GM19372 (cell line): Measurements from ENCODE around the gene SPRR1B.
"Not testable (repeated sequence)": the region's sequence is repeated elsewhere in the genome, so short reads cannot be mapped to it uniquely, and the experiment has no call there.

Experiments used
- ATAC-seq: cut with Tn5 transposase; IDR thresholded peaks from one replicate; pipeline ENCODE4 v1.9.1; 2021; ENCODE audit warnings: mild to moderate bottlenecking, low read depth, moderate library complexity; ENCODE audit not compliant: unreplicated experiment

Gene SPRR1B, protein sequence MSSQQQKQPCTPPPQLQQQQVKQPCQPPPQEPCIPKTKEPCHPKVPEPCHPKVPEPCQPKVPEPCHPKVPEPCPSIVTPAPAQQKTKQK

DNA sequence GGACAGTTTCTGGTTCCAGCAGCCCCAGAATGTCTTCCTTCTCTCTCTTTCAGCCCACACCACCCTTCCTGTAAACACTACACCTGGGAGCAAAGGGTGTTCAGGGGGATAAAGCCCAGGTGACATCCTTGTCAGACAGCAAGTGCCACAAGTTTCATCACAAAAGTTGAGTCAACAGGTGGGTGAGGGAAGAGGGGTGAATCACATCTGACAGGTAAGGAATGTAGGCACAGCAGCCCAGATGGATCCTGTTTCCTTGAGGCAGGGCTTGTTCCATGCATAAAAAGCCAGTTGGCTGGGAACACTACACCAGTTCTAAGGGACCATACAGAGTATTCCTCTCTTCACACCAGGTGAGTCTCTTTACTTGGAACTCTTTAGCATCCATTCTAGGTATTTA lies at the start of gene SPRR1B:
SPRR1B (plus strand) TSS at position 309 of the 400 bp plus-strand sequence. CDS start 1,143 bp downstream, outside the sequence.
- no peak for ATAC-seq

GRCh38 chr1:152982076-152982475 lies 48.9 kb upstream of the SPRR1B start:
- no peak for ATAC-seq

DNA sequence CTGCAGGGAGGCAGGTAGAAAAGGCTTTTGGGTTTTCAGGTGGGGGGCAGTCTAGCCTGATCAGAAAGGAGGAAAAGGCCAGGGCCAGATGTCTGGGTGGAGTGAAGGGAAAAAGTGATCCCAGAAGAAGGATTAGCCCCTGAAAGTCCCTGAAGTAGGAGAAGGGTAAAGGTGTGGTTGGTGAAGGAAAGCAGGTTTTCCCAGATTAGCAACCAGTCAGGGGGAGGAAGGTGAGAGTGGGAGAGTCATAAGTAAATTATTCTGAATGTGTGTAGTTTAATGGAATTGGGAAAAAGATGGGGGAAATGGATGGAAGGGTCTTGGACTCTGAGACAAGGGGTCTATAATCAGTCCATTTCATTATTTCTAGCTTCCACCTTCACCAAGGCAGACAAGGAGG lies 47.8 kb upstream of the SPRR1B start:
- no peak for ATAC-seq

DNA sequence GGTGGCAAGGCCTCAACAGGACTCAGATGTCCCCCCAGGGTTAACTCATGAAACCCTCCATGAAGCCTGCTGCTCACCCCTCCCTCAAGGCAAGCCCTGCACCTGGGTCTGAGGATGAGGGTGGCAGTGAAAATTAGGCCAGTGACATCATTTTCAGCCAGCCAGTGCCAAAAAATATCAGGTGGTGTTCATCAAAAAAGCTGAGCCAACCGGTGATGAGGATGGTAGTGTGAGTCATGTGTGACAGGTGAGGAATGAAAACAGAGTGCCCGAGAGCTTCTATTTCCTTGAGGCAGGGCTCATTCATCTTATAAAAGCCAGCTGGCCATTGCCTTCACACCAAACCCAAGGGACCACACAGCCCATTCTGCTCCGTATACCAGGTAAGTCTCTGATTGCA lies 47.3 kb upstream of the SPRR1B start, which contains the start of gene SPRR1A:
SPRR1A (plus strand) TSS at position 339 of the 400 bp plus-strand sequence. CDS start 1,150 bp downstream, outside the sequence.
- no peak for ATAC-seq

DNA sequence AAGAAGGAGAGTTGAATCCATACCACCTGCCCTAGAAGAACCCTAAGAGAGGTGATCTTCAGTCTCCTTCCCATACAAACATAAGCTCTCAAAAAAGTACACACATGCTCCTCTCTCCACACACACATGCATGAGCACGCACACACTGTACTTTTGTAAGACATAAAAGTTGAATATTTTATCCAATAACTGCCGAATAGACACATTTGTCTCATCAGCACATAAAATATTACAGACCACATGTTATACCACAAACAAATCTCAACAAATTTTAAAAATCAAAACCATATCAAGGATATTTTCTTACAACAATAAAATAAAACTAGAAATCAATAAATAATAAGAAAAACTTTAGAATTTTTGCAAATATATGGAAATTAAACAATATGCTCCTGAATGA lies 44.4 kb upstream of the SPRR1B start:
- ATAC-seq = no peak

GRCh38 chr1:152993186-152993585 lies 37.8 kb upstream of the SPRR1B start:
- ATAC-seq = no peak

DNA sequence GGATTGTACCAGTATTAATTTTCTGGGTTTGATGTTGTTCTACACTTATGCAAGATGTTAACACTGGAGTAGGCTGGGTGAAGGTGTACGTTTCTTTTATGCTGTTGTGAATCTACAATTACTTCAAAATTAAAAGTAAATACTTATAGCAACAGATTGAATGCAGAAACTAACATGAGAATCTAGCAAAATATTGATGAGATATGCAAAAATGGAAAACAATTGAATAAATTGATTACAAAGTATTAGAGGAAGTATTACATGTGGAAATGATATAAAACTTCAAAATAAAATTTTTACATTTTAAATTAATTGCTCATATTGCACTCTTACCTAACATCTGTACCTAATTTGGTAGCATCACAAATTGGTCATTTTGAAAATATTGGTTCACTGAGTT lies 35.2 kb upstream of the SPRR1B start:
- no peak for ATAC-seq

GRCh38 chr1:152996633-152997400 lies 34.2 kb upstream of the SPRR1B start:
- ATAC-seq = no peak

- ATAC-seq = no peak
Observed at GRCh38 chr1:152997901-152998300, 33.1 kb upstream of the SPRR1B start.

DNA sequence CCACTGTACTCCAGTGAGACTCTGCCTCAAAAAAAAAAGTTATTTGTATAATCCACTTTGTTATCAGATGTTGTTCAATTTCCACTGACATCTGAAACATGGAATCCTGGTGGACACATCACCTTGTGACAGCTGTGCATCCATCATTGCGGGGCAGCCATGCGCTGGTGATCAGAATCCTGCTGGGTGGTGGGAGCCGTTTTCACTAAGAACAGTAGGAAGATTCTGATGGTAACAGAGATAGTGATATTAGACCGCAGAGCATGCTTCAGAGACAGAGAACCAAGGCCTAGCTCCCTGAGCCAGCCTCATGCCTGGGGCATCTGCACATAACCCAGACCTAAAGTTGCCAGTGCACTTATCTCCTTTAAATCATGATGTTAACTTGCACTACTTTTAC lies 32.5 kb upstream of the SPRR1B start:
- ATAC-seq = no peak

GRCh38 chr1:152999818-153000217 lies 31.2 kb upstream of the SPRR1B start:
- no peak for ATAC-seq

DNA sequence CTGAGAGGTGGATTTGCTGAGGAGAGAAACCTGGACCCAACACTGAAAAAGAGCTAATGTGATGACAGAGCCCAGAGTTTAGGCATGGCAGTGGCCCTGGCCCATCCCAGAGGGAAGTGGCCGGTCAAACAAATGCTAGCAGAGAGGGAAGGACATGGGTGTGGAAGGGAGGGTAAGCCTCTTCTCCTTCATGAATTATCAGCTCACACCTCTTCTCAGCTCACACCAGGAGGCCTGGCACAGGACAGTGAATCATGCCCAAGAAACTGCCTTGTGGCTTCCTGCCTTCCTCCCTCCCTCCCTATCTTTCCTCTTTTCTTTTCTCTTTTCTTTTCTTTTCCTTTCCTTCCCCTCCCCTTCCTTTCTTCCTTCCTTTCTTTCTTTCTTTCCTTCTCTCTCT lies 30.7 kb upstream of the SPRR1B start:
- no peak for ATAC-seq

GRCh38 chr1:153001382-153001781 lies 29.6 kb upstream of the SPRR1B start, which contains the start of gene SPRR3:
SPRR3 (plus strand) TSS chr1:153001749; CDS start chr1:153003021, 1,272 bp downstream.
- ATAC-seq = no peak

- not testable (repeated sequence) for ATAC-seq
Observed at GRCh38 chr1:153011235-153011758, 19.7 kb upstream of the SPRR1B start.

DNA sequence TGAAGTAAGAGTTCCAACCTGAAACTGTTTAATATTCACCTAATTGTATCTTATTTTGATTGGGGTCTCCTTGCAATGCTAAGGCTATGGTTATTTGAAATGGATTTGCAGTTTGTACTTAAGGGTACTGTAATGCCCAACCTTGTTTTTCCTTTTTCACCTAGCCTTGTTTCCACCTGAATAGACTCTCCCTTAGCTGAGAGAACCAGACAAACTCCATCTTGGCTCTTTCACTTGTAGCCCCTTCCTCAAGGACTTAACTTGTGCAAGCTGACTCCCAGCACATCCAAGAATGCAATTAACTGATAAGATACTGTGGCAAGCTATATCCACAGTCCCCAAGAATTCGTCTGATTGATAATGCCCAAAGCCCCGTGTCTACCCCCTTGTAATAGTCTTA lies 9.2 kb upstream of the SPRR1B start:
- ATAC-seq = not testable (repeated sequence)

- ATAC-seq = not testable (repeated sequence)
Observed at GRCh38 chr1:153022340-153022739, 8.7 kb upstream of the SPRR1B start.

- no peak for ATAC-seq
Observed at GRCh38 chr1:153023109-153023508, 7.9 kb upstream of the SPRR1B start.

- ATAC-seq = no peak
Observed at GRCh38 chr1:153024413-153024812, 6.6 kb upstream of the SPRR1B start.

GRCh38 chr1:153025797-153026196 lies 5.2 kb upstream of the SPRR1B start:
- ATAC-seq = no peak

DNA sequence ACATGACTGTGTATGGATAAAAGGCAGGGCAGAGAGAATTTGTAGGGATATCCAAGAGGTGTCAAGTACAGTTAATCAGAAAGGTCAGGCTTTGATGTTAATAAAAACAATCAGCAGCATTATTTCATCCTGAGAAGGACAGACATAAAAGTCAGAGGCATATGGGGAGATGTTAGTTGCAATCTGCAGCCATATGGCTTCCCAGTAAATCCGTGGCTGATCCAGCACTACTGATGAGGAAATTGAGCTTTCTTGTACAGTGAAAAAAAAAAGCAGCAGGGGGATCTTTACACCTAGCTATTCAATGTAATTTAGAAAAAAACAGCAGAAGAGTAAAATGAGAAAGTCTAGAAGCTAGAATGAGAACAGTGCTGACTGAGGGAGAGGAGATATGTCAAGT lies 2.2 kb upstream of the SPRR1B start:
- no peak for ATAC-seq

DNA sequence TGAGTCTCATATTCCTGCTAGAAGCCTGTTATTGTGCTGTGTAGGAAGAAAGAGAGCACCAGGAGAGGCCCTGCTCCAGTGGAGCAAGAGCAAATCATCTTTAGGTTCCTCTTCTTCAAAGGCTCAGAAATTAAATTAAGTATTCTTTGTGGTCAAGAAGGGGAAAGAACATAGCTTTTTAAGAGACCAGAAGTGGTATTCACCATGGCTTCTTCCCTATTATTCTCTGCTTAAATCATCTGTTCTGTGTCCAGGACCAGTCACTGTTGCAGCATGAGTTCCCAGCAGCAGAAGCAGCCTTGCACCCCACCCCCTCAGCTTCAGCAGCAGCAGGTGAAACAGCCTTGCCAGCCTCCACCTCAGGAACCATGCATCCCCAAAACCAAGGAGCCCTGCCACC lies 1.1 kb downstream of the SPRR1B start:
- no peak for ATAC-seq
